ENCODE measurements around the gene NCR2.
"Not testable (repeated sequence)": the region's sequence is repeated elsewhere in the genome, so short reads cannot be mapped to it uniquely, and the experiment has no call there.

NCR2 gene, protein sequence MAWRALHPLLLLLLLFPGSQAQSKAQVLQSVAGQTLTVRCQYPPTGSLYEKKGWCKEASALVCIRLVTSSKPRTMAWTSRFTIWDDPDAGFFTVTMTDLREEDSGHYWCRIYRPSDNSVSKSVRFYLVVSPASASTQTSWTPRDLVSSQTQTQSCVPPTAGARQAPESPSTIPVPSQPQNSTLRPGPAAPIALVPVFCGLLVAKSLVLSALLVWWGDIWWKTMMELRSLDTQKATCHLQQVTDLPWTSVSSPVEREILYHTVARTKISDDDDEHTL

DNA sequence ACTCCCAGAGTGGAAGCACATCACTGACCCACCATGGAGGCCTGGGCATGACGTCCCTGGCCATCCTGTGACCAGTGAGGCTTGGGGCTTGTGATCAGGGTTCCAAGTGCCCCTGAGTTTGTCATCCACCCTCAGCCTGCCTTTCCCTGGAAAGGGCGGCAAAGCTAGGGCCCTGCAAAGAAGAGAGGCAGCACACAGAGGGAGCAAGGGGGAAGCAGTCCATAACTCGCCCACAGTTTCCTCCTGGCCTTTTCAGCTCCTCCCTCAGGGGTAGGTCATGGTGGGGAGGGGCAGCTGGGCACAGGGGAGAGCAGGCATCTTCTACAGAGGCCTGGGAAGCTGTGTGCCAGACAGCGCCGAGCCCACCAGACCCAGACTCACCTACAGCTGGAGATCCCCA, at the start of gene NCR2:
Gene NCR2 (plus strand): TSS at position 313 of the 400 bp plus-strand sequence. CDS start 269 bp downstream, outside the sequence.
- no peak for DNase-seq

DNA sequence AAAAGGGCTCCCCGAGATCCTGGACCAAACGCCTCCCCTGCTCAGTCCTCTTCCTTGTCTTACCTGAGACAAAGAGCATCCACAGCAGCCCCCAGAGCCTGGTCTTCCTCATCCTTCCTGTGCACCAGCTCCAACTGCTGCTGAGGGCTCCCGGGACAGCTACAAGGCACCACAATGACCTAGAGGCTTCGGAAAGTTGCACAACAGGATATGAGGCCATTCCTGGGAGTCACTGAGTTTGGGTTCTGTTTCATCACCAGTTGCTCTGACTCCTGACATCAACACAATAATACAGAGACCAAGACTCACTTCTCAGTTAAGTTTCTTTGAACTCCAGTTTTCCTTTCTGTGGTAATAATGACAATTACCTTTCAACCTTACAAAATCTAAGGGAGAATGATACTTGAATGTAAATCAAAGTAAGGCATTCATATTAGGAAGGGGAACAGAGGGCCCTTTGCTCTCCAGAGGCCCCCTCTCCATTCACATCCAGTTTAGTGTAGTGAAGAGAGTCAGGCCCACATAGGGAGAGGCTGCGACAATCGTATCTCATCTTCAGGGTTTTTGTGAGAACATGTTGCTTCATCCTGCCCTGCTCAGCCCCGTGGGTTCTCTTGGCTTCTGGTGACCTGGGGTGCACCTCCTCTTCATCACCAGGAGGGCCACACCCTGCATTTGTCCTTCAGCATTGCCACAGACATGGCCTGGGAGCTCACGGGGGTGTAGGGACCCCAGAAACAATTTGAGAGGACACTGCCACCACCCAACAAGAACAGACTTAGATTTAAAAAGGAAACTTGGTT, 48.7 kb upstream of the NCR2 start, which contains the start of gene TREM1:
Gene TREM1 (minus strand): TSS at position 139 of the 803 bp plus-strand sequence. CDS start 27 bp downstream, at position 112.
- no peak for DNase-seq

DNA sequence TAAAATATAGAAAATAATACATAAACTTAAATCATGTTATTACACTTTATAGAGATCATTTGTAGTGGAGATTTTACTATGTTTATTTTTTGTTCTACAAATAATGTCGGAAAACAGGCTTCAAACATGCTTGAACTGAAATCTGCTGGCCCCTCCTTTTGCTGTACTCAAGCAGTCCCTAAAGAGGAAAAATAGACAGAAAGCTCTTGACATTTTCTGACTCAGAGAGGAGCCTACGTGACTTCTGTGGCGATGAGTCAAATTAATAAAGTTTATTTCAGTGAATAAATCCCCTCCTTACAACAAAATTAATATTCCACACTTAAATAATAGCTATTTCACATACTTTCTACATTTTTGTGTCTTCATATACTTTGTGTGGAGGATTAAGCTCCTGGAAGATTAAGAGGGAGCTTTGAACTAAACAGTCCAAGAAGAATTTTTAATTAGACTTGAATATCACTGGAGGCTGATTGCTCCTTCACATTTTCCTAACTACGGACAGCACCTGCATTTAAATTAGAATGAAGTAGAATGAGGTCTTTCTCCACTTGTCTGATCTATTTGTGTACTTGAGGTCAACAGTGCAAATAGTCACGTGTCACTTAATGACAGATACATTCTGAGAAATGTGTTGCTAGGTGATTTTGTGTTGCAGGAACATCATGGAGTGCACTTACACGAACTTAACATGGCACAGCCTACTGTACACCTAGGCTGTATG, 47.2 kb upstream of the NCR2 start:
- DNase-seq = no peak

DNA sequence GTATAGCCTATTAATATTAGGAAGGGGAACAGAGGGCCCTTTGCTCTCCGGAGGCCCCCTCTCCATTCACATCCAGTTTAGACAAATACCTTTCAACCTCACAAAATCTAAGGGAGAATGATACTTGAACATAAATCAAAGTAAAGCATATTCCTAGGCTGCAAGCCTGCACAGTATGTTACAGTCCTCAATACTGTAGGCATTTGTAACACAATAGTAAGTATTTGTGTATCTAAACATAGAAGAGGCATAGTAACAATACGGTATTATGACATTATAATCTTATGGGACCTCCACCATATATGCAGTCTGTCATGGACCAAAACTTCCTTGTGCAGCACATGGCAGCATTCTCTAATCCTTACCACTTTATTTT, 46.7 kb upstream of the NCR2 start:
- no peak for DNase-seq

DNA sequence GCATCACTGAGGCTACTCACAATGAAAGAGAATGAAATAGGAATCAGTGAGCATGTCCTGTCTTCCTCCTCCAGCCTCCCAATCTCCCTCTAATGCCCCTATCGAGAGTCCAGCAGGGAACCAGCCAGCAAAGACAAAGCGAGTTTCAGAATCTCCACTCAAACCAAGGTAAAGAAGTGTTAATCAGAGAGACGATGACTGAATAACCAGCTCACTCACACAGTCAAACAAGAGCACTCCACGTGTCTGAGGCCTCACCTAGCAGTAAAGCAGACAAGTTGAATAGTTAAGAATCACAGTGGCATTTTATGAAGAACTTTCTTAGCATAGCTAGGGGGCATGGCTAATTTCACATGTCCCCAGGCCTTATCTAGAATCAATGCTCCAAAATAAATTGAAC, 45.6 kb upstream of the NCR2 start:
- DNase-seq = no peak

DNA sequence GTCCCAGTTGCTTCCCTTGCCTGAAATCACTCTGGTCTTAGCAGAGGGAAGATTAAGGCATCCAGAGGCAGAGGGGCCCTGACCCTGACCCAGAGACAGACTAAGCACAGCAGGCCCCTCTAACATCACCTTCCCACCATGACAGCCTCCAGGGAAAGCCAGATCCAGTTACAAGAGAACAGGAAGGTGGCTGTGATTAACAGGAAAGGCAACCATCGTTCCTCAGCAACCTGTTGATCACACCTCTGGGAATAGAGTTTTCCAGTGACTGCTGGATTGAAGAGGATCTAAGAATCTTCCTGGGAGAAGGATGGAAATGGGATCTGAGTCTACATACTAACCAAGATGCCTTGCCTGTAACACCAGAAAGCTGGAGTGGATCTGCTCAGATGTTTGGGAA, 43.7 kb upstream of the NCR2 start:
- no peak for DNase-seq

DNA sequence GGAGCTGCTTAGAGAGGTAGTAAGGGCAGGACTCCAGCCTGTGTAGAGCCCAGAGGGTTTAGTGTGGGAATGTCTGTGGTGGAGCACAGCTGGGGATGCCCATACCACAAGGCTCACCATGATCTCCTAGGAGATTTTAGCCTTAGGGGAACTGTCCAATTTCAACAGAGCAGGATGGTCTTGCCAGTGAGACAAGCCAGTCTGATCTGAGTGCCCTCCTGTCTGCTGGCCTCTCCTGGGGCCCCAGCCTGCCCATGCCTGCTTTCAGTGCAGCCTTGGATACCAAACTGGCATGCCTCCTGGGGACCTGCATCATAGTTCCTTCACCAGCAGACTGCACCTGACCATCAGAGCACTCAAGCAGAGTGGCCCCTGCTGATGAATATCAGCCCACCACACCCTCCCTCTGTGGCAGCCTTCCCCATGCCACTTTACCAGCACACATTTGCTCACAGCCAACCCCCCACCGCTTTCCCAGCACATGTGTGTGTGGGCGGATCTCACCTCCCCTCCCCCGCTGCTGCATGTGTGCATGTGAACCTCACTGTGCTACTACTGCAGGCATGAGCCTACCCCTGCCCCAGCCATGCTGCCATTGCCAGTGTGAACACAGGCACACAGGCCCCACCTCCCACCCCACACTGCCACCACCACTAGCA, 41.1 kb upstream of the NCR2 start:
- no peak for DNase-seq

DNA sequence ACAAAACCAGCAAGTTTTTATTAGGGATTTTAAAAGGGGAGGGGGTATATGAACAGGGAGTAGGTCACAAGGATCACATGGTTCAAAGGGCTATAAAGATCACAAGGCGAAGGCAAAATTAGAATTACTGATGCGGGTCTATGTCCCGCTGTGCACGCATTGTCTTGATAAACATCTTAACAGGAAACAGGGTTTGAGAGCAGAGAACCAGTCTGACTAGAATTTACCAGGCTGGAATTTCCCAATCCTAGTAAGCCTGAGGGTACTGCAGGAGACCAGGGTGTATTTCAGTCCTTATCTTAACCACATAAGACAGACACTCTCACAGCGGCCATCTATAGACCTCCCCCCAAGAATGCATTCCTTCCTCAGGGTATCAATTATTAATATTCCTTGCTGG, 38.2 kb upstream of the NCR2 start:
- DNase-seq = not testable (repeated sequence)

DNA sequence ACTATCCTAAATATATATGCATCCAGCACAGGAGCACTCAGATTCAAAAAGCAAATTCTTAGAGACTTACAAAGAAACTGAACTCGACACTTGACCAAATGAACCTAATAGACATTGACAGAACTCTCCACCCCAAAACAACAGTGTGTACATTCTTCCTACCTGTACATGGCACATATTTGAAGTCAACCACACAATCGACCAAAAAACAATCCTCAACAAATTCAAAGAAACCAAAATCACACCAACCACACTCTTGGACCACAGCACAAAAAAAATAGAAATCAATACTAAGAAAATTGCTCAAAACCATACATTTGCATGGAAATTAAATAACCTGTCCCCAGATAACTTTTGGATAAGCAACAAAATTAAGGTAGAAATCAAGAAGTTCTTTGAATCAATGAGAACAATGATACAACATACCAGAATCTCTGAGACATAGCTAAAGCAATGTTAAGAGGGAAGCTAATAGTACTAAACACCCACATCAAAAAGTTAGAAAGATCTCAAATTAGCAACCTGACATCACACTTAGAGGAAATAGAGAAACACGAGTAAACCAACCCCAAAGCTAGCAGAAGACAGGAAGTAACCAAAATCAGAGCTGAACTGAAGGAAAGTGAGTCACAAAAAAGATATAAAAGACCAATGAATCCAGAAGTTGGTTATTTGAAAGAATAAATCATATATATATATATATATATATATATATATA, 36.5 kb upstream of the NCR2 start:
- no peak for DNase-seq

DNA sequence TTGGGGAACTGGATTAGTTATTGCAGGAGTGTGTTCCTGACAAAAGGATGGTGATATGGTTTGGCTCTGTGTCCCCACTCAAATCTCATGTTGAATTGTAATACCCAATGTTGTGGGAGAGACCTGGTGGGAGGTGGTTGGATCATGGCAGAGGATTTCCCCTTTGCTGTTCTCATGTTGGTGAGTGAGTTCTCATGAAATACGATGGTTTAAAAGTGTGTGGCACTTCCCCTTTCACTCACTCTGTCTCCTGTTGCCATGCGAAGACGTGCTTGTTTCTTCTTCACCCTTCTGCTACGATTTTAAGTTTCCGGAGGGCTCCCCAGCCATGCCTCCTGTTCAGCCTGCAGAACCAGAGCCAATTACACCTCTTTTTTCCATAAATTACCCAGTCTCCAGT, 32.8 kb upstream of the NCR2 start:
- no peak for DNase-seq

DNA sequence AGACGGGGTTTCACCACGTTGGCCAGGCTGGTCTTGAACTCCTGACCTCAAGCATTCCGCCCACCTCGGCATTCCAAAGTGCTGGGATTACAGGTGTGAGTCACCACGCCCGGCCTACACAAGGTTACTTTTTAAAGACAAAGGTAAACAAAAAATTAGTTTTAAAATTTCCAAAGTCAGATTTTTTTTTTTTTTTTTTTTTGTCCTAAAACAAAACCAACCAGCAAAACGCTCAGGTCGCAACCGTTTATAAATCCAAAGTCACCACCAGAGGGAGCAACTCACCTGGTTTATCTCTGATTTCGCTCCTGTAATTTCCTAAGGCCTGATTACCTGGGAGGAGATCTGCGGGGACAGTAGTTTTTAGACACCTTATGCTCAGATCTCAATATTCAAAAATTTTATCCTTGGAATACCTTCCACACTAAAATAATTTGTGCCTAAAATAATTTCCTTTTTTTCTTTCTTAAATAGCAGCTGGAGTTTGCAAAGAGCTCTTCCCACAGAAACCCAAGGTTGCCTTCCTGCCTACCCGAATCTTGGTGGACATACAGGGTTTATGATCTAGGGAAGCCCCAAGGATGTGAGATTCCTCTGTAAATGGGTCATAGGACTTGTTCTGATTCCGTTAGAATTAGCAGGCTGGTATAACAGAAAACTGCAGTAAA, 29.1 kb upstream of the NCR2 start:
- DNase-seq = peak; percentile 48

DNA sequence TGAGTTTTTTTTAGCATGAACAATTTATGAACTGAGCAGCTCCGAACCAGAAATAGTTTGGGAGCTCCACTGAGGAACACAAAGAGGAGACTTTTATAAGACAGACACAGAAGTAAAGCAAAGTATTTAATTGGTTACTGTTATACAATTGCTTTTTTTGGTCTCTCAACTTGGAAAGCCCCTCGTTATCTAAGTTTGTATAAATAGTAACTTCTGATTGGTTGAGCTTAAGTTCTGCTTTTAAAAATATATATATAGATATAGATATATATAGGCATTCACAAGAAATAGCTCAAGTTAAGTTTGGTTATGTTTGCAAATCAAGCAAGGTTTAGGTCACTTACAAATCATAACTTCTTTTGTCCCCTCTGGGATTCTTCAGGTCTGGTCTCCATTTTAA, 20.2 kb upstream of the NCR2 start:
- DNase-seq = no peak

DNA sequence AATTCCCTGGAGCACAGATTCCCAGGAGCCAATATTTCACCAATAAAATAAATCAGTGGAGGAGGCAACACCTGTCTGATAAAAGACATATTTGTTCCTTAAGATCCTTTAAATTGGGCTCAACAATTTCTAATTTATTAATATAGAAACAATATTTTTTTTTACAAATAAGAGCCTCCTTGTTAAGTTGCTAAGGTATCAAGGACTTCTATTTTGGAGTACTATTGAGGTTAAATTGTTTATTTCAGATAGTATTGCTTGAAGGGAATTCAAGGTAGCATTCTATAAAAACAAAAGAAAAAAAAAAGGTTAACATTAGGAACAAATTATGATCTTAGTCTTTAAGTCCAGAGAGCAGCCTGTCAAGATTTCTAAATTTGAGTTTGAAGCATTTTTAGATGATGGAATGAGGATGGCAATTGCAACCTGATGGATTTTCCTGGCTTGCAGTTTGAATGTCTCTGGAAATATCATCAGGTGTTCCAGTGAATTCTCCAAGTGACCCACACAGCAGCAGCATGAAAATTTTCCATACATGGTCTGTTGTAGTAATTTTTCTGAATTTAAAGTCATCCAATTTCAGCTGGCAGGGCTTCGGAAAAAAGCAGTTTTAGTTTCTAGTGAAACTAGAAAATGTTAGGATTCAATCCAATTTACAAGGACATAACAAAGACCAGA, 19.3 kb upstream of the NCR2 start:
- DNase-seq = no peak

DNA sequence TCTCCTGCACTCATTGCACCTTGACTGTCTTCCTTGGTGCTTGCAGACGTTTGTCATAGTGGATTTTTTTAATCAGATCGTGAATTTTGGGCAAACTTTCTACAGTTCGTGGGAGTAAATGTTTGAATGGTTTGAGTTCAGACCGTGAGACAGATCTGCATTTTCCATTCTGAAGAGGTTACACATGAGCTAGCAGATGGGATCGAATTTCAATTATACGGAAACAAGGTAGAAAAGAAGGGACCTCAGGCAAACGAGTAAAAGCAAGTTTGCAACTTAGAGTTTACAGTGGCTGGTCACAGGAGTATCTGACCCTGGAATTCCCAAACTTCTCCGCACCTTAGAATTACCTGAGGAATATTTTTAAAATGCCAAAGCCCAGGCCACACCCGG, 17.2 kb upstream of the NCR2 start:
- no peak for DNase-seq

DNA sequence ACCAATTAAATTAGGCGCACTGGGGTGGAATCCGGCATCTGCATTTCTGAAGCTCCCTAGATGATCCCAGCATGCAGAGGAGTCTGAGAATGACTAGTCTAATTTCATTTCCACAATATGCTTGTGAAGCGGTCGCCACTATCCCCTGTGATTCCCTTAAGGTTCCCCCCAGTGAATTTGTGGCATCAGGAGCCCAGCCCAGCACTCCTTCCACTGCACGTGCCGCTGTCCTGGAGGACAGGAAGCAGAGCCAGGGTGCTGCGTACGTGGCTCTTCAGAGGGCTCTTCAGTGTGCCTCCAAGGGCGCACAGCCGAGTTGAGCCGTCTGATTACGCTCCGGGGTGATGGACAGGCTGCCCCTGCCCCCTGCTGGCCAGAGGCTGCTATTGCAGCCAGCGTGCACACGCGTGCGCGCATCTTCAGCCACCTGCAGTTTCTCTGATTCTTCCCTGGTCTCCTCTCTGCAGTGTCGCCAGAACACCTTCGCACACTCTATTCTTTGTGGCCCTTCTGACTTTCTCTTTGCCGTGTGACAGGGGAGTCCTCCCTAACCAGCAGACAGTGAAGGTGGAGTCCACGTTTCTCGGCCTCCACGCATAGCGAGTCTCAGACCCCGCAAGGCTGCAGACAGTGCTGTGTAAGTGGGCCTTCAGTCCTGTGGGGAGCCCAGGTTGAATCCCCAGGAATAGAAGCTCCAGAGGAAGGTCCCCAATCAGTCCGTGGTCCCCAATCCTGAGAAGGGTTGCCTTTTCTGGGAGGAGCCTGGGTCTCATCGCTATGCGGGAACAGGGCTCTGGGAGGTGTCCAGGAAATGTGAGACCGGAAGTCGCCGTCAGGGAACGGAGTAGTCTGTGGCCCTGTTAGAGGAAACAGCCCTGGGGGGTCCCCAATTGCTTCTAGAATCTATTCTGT, 16.5 kb upstream of the NCR2 start:
- DNase-seq = peak; percentile 71

DNA sequence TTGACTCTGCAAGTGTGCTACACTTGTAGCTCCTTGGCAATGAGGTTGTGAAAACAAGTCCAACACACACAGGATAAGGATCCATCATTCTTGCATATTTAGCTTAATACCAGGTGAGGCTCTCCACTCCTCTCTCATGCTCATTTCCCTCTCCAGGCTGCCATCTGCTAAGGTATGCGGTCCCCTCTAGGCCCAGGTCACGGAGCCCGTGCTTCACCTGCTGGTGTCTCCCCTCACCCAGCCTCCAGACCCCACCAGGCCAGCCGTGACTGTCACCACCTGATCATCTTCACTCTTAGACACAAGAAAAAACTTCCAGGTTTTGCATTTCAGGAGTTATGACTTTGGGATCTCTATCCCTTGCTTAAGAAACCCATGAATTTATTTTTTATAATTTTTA, 14.2 kb upstream of the NCR2 start:
- DNase-seq = no peak

DNA sequence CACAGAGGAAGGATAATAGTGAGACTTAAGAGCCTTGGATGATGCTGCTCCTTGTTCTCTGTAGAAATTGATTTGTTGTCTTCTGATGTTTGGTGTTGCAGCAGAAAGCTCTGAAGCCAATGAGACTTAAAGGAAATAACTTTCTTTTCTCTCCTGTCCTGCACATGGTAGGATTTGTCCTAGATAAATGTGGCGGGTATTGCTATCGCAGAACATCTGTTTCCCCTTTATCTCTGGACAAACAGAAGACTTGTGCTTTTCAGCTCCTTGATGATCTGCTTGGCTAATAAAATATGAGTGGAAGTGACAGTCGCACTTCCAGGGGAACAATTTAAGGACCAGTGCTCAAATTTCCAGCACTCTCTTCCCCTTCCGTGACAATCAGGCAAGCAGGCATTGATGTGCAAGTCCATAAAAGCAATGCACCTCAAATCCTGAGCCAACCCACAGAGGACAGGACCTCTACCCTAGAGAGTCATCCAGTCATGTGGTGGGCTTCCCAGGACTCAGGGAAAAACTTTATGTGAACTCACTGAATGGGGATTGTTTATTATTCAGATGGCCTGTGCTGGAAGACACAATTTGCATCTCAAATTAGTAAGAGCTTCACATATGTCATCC, 9.9 kb upstream of the NCR2 start:
- no peak for DNase-seq

DNA sequence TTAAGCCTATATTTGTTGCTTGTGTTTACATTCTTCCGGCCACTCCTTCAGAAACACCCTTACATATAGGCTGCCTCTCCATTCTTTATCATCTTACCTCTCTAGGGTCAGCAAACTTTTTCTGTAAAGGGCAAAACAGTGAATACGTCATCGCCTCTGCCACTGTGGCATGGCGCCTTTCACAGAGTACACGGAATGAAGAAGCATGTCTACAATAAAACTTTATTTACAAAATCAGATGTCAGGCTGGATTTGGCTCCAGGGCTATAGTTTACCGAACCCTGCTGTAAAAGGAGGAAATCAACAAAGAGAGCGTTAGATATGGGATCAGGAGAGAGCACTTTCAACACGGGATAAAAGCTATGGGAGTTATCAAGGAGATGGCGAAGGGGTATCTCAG, 9.3 kb upstream of the NCR2 start:
- no peak for DNase-seq

DNA sequence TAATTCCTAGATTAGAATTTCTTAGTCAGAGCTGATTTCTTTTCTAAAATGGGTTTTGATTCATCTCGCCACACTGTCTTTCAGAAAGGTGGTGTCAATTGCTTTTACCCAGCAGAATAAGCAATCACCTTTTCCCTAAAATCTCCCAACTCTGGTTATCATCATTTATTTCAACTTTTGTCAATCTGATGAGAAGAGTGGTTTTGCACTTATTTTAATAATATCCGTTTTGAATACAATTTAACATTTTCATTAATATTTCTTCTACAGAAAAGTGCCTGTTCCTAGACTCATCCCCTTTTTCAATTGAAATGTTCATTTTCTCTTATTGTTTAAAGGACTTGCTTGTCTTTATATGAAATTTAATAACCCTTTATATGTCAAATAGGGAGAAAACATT, 8.2 kb upstream of the NCR2 start:
- DNase-seq = no peak
